GM19468 (cell line): Measurements from ENCODE around the gene GPER1.
"Not testable (repeated sequence)": the region's sequence is repeated elsewhere in the genome, so short reads cannot be mapped to it uniquely, and the experiment has no call there.

Source experiments
- ATAC-seq: cut with Tn5 transposase; IDR thresholded peaks from one replicate; pipeline ENCODE4 v1.9.1; 2021; ENCODE audit warnings: mild to moderate bottlenecking, moderate library complexity, moderate number of reproducible peaks; ENCODE audit not compliant: unreplicated experiment; ENCODE audit errors: extremely low read depth

Gene GPER1

GRCh38 chr7:1066242-1066588 lies 21.7 kb upstream of the GPER1 start:
- no peak for ATAC-seq

DNA sequence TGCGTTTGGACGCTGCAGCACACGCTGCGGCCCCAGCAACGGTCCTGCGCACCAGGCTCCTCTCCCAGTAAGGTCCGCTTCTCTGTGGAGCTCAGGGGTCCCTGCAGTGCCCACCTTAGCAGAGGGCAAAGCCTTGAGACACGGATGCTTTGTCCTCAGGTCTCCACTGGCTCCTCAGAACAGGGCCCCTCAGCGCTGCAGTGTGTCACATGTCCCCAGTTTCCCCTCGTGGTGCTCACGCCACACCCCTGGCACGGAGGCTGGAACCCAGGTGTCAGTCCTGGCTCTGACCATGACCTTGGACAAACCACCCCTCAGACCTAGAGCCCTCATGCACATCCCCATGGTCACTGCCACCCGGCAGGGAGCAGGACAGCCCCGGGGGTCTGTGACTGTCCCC lies 19.9 kb upstream of the GPER1 start:
- no peak for ATAC-seq

- ATAC-seq, result no peak
These were observed 19.3 kb upstream of the GPER1 start for GRCh38 chr7:1068619-1069018.

GRCh38 chr7:1070544-1071011 lies 17.3 kb upstream of the GPER1 start:
- no peak for ATAC-seq

DNA sequence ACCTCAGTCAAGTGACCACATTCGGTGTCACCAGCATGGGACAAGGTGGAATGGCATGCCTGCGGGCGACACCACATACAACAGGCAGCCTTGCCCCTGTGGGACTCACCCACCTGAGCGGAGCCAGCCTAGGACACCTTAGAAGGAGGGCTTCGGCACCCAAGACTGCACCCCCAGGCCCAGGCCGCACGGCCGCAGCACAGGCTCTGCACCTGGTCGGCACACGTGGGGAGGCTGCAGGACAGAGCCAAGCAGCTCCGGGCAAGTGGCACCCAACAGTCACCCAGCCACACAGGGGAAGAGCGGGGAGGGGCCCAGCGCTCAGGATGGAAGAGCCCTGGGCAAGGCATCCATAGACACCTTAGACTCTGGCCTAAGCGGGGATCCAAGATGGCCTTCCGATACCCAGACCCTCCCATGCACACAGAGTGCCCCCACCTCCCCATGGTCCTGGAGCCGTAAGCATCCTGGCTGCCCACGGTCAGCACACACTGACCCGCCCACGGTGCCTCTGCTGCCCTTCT lies 16.1 kb upstream of the GPER1 start:
- no peak for ATAC-seq

DNA sequence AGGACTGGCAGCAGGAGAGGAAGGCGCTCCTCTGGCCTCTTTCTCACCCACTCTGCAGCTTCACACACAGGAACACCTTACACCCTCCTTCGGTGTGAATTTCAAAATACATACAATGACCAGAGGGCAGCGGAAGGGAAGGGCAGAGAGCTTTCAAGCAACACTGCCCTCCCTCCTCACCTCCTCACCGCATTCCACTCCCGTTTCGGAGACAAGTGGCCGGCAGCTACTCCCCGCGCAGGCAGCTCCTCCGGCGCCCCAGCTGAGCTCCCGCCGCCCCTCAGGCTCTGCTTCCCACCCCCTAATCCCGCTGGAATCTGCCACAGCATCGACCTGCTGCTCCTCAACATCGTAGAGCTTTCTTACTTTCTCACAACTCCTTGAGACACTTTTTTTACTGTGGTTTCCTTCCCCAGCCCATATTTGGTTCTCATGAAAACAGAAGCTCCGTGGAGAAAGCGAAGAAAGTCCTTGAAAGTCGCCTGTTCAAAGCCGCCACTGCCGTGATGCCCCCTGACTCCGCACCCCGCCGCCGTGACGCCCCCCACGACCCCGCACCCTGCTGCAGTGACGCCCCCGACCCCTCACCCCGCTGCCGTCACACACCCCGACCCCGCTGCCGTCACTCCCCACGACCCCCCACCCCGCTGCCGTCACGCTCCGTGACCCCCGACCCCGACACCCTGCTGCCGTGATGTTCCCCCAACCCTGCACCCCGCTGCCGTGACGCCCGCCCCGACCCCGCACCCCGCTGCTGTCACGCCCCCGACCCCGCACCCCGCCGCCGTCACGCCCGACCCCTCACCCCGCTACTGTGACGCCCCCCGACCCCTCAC lies 14.6 kb upstream of the GPER1 start:
- ATAC-seq, result no peak

DNA sequence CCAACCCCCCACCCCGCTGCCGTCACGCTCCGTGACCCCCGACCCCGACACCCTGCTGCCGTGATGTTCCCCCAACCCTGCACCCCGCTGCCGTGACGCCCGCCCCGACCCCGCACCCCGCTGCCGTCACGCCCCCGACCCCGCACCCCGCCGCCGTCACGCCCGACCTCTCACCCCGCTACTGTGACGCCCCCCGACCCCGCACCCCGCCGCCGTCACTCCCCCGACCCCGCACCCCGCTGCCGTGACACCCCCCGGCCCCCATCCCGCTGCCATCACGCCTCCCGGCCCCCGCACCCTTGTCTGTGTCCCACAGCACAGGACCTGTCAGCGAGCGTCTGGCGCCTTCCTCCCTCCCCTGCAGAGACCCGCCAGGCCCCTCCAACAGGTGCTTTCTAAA lies 13.9 kb upstream of the GPER1 start:
- ATAC-seq, result not testable (repeated sequence)

- ATAC-seq, result no peak
These were observed 13.1 kb upstream of the GPER1 start for GRCh38 chr7:1074593-1075431.

DNA sequence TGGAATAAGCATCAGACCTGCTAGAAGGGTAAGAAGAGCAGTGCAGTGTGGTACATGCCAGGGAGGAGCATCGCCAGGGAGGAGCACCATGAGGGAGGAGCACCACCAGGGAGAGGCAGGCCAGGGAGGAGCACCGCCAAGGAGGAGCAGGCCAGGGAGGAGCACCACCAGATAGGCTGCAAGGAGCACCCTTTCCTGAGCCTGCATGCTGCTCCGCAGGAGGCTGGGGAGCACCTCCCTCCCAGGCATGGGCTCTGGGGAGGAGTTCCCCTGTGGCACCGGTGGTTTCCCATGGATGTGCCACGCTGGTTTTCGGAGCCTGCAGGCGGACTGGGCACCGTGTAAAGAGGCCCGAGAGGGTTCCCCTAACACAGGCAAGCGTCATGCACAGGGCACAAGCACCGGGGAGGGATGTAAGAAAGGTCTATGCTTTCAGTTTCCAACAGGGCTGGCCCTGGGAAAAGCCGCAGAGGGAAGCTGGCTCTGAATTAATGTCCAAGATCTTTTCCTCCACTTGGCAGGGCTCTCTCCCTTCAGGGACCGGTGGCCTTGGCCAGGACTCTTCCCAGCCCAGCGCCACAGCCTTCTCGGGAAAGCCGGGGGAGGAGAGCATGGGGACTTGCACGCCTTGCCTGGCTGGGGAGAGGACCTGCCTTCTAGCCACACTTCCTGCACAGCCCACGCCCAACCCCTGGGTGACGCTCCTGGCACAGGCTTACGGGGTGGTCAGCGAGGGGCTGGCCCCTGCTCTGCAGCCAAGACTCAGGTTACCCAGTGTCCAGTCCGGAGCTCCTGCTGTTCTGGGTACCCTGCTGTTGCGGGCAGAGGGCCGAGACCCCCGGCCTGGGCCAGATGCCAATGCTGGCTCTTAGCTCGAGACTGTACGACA lies 11.5 kb upstream of the GPER1 start:
- no peak for ATAC-seq

GRCh38 chr7:1078519-1078918 lies 9.4 kb upstream of the GPER1 start:
- ATAC-seq, result no peak

DNA sequence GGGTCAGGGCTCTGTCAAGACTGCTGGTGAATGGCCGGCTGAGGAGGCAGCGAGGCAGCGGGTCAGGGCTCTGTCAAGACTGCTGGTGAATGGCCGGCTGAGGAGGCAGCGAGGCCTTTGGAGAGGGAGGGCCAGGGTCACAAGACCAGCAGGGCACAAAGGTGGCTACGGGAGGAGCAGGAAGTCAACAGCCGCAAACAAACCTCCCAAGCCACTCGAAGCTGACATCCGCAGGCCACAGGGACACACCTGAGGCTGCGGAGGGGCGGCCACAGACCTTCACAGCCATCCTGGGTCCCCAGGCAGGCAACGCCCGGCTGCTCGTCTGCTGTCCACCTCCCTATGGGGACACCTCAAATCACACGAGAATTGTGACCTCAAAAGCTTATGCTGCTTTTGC lies 8.9 kb upstream of the GPER1 start:
- no peak for ATAC-seq

DNA sequence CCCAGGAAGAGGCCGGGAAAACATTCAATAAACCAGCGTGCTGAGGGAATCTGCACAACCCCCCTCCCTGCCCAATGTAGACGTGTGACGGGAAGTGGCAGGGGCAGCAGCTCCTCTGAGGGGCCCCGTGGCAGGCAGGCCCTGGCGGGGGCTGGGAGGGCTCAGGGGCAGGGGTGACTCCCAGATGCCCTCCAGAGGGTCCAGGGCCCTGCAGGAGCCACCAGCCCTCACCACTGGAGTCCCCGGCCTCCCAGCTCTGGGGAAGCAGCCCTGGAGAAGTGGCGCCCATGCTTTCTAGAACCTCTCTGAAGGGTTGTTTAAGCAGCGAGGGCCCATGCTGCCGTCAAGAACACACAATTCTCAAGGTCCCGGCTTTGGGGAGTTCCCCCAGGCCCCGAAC lies 8.4 kb upstream of the GPER1 start:
- no peak for ATAC-seq

GRCh38 chr7:1080252-1080920 lies 7.5 kb upstream of the GPER1 start:
- ATAC-seq, result no peak

- no peak for ATAC-seq
These were observed 7.0 kb upstream of the GPER1 start for GRCh38 chr7:1080921-1081255.

DNA sequence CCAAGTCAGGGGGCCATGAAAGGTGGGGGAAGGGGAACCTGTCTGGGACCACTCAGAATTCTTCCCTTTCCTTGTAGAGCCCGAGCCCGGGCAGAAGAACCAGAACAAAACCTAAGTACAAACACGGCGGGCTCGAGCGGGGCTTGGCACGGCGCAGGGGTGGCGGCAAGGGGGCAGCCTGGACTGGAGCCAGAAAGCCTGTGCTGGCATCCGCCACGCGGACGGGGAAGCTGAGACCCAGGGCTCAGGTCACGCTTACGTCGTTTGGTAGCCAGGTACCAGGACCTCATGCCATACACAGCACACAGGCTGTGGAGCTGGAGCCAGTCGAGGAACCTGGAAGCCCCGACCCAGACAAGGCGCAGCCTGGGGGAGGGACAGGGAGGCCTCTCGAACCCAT lies 6.6 kb upstream of the GPER1 start:
- no peak for ATAC-seq

DNA sequence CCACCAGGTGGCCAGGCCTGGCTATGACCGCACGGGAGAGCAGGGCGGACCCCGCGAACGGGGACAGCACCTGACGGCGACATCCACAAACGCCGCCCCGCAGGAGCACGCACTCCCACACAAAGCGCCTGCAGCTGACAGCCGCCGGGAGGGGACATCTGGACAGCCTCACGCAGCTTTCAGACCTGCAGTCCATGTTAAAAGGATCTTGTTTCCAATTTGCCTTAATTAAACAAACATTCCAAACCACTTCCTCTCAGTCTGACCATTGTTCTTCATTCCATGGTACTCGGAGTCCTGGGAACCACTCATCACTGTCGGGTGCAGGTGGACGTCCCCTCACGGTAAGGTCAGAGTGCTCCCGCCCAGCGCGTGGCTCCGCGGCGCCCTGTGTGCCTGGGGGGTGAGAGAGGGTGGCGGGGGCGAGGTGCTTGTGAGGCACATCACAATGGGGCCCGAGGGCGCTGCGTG lies 5.9 kb upstream of the GPER1 start:
- ATAC-seq, result no peak

DNA sequence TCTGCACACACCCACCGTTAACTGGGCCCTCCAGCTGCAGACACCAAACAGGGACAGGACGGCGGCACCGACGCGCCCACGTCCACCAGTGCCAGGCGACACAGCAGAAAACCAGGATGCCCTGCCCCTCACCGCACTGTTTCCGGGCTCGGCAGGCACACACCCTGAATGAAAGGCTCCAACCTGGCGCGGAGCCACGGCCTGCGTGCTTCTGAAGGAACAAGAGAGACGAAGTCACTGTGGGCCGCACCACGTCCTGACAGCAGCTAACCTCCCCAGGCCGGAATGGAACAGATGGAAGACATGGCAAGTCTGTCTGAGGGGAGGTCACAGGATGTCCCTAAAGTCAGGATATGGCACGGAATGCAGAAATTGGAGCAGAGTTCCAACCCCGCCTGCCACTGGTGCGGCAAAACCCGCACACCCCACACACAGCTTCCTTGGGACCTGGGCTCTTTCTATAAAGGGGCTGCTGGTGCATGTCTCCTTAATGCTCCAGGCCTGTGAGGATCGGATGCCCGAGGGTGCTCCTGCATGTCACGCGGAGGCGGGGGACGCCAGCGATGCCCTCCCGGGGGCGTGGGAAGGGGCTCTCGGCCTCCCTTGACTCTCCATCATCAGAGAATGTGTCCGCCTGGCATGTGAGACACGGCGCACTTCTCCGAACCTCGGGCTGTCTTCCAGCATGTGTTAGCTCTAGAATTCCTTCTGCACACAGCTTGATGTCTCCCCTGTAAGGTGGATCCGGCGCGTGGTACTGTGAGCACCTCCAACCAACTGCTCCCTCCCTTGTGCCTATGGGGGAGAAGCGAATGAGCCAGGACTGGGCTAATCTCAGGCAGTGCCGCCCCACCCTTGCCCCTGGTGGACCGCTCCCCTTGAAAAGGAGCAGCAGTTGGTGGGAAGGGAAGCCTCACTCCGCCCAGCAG lies 3.9 kb upstream of the GPER1 start:
- no peak for ATAC-seq

GRCh38 chr7:1085266-1085665 lies 2.6 kb upstream of the GPER1 start:
- ATAC-seq, result no peak
